Fibroblast of lung (primary cell): ENCODE data around the gene CA12.

ENCODE experiments used
- CTCF ChIP-seq, 2 donors: IDR thresholded peaks in 1 of 2; conservative IDR thresholded peaks in 1 of 2; 1 replicate in 1 of 2; 2 replicates in 1 of 2; pipeline ENCODE4 v1.5.1; 2011 to 2012; ENCODE audit warnings: low read length in 2 of 2, control low read depth in 1 of 2, inconsistent platforms in 1 of 2, low read depth in 1 of 2, mild to moderate bottlenecking in 1 of 2
- EZH2 ChIP-seq: IDR thresholded peaks from 2 replicates; pipeline ENCODE4 v1.5.1; 2012; ENCODE audit warnings: low read length, control low read depth, mild to moderate bottlenecking; ENCODE audit errors: missing control alignments

DNA sequence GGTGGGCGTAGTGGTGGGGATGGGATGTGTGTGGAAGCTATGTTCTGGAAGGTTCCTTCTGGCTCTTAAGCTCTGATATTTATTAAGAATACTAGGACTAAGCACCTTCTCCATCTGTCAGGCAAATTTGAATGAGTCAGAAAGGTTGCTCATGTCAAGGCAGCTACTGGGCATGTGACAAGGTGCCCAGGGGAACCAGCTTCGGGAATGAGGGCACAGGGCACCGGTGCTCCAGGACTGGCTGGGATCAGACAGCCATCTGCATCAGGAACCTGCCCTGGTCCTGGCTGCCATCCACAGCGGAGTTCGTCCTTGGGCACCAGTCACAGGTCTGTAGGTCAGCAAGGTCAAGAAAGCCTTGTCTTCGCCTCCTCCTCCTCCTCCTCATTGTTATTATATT lies 32.5 kb downstream of the CA12 start:
- no peak for TF ChIP-seq CTCF (conservative IDR thresholded peaks at IDR 0.05 in 1 of 2, IDR thresholded peaks at IDR 0.05 in 1 of 2; ENCODE audit: low read depth in 1 of 2, low read length in 2 of 2)
- no peak for TF ChIP-seq EZH2
